Umbilical cord (tissue), 2 donors: Measurements from ENCODE around the gene ERVW-1. TPM values are rescaled to one million over a fixed set of nuclear protein-coding genes. Genes with fewer than 3 reads are reported as not detected.
A peak's percentile ranks its signal among the peaks of the same experiment; 100 is the strongest.

Experiments used
- DNase-seq: peaks from one replicate; pipeline ENCODE4 v3.0.0-alpha.2; 2015; ENCODE audit warnings: low spot score
- total RNA-seq: library from RNA; depleted of rRNA; stranded (reverse); fragments of >200 nt; gene quantifications from one replicate; pipeline ENCODE4 v1.2.3, GENCODE V29; 2014; ENCODE audit warnings: low replicate concordance; ENCODE audit not compliant: insufficient read depth

Gene ERVW-1
- total RNA-seq, 1 donor from 2014 or later = 5.5 TPM

DNA sequence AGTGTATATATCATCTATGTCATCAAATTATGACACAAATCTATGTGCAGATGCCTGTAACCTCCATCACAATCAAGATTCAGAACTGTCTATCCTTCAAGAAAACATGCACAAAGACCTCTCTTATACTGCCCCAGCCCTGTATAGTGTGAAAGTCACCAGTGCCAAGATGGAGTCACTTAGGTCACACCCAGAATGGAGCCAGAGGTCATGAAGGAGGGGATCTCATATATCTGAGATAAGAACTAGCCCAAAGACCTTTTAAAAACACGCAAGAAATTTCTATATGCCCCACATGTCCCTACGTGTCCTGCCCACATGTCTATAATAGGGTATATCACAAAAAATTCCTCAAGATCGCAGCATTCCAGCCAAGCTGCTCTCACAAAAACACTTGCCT, 50.6 kb downstream of the ERVW-1 start:
- DNase-seq = no peak

DNA sequence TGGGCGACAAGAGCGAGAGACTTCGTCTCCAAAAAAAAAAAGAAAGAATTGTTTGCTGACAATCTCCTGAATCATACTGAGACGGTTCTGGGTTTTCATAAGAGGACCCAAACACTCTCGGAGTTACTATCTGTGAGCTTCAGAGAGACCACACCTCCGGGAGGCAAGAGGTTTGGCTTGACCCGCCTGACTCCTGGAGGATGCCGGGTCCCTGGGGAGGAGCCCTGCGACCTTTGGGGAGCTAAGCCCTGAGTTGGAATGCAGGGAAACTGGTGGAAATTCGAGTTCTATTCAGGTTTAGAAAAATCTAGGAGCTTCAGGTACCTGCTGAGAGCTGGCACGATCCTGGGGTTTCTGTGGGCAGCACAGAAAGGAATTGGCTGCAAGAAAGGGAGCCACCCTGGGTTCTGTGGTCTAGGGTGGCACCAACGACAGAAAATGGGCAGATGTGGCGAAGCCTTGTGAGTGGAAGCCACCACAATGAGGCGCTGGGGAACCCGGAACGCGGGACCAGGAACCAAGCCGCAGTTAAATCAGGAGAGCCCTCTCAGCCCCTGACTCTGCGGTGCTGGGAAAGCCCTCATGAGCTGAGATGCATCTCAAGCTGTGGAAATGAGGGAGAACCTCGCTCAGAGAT, 52.3 kb downstream of the ERVW-1 start:
- DNase-seq = no peak

DNA sequence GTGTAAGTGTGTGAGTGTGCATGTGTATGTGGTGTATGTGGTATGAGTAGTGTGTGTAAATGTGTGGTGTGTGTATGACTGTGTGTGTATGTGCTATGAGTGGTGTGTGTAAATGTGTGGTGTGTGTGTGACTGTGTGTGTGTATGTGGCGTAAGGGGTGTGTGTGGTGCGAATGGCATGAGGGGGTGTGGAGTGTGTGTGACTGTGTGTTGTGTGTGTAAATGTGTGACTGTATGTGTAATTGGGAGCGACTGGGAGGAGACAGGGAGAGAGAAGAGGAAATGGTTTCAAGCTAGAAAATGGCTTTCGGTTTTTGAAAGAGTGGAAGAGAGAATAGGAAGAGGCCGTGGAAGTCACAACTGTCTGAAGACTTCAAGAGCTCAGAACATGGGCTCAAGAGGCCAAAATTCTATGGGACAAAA, 54.0 kb downstream of the ERVW-1 start:
- DNase-seq = no peak

DNA sequence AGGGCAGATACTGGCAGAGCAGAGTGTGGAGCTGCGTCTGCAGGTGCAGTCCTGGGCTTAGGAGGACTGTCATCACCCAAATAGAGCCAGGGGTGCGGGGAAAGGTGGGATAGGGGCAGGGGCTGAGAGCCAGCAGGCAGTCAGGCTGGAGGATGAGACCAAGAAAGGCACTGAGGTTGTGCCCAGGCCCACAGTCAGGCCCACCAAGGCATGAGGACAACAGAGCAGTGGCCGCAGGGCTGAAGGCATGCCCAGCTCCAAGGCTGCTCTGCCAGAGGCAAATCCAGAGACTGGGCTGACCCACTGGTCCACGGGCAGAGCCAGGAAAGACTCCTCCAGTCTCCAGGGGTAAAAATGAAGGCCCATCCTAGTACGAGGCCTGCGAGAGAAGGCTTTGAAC, 54.8 kb downstream of the ERVW-1 start:
- no peak for DNase-seq

DNA sequence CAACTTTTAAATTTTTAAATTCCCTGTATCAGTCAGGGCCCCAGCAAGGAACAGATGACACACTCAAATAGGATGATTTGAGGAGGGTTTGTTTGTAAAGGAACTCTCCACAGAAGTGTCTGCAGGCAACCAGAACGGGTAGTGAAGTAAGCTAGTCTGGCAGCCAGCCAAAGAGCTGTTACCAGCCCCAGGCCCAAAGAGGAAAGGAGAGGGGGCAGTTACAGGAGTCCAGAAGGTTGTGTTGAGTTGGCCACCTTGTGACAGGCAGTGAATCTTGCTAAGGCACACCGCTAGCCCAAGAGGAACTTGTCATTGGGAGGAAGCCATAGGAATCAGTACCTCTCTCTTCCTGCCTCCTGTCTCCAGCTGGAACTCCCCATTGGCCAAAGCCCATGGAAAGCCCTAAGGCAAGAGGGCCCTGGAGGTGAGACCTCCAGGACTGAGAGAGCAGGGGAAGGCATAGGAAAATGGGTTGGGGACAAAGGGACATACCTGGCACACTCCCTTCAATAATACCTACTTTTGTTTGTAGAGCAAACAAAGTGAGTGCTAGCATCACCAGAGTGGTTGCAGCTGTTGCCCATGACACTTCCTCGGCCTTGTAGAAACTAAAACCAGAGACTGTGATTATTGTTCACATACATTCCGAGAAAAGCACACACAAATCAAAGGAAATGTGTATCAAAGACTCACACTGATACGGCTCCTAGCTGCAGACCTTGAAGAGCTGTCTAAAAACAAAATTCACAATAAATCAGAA, 55.9 kb downstream of the ERVW-1 start:
- DNase-seq = peak; percentile 13

Other genes starting within 250 kb of the ERVW-1 start
- 82.3 TPM for gene KRIT1, start 232.0 kb downstream of the ERVW-1 start, total RNA-seq
- 57.3 TPM for gene ANKIB1, start 232.0 kb downstream of the ERVW-1 start, total RNA-seq
- gene GATAD1, start 30.5 kb downstream of the ERVW-1 start, total RNA-seq = 59.7 TPM
- 57.3 TPM for gene PEX1, start 50.6 kb upstream of the ERVW-1 start, total RNA-seq
- 10.1 TPM for gene RBM48, start 50.8 kb upstream of the ERVW-1 start, total RNA-seq
- gene FAM133B, start 112.4 kb upstream of the ERVW-1 start, total RNA-seq = 26.7 TPM